RKO (cell line): ENCODE results near the gene RMDN3.

ENCODE experiments used
- DNase-seq: peaks from one replicate; pipeline ENCODE4 v3.0.0-alpha.2; 2016; ENCODE audit warnings: low spot score

Gene RMDN3

DNA sequence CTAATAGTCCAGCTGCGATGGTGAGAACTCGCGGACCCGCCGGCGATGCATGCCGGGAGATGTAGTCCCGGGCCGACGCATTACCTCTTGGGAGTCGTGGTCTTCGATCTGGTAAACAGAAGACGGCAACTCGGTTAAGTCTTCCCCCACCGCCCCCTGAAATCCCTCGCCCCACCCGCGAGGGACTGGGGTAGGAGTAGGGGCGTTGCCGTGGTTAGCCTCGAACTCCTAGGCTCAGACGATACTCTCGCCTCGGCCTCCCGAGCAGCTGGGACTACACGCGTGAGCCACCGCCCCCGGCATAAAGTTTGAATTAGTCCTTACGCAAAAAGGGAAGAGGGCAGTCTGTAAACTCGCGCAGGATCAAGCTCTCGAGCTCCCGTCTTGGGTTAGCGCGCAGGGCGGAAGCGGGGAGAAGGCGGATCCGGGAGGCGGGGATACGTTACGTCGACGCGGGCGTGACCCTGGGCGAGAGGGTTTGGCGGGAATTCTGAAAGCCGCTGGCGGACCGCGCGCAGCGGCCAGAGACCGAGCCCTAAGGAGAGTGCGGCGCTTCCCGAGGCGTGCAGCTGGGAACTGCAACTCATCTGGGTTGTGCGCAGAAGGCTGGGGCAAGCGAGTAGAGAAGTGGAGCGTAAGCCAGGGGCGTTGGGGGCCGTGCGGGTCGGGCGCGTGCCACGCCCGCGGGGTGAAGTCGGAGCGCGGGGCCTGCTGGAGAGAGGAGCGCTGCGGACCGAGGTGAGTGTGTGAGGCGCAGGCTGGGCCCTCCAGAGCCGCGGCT is 60.2 kb downstream of the RMDN3 start, which contains the start of gene RAD51:
Gene RAD51, plus strand, starts transcription at position 487 of the 781 bp plus-strand sequence. CDS start 3,585 bp downstream, outside the sequence.
- DNase-seq: peak; percentile 96

GRCh38 chr15:40693904-40694687 is 61.0 kb downstream of the RMDN3 start:
- no peak for DNase-seq

DNA sequence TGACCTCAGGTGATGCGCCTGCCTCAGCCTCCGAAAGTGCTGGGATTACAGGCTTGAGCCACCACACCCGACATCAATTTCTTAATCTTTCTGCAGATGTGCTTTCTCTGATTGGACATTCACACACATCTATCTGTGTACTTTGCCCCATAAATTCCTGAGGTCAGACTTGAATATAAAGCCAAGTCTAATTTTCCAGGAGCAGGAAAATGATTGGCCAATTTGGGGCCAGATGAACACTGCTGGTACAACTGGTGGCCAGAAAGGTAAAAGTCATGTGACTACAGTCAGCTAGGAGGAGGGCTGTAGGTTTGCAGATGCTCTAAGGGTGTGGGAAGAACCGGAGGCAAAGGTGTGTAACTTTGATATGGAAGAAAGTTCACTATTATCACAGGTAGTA is 63.3 kb downstream of the RMDN3 start:
- no peak for DNase-seq

GRCh38 chr15:40688932-40689799 is 65.9 kb downstream of the RMDN3 start:
- no peak for DNase-seq
